Thyroid gland (tissue), 4 donors: ENCODE results near the gene KRTAP3-3. TPM values are rescaled to one million over a fixed set of nuclear protein-coding genes. Genes with fewer than 3 reads are reported as not detected.

Experiments used
- DNase-seq, 2 donors: peaks; one replicate each; pipeline ENCODE4 v3.0.0-alpha.2; 2019
- H3K27ac ChIP-seq, 3 donors: fragments of 200-600 bp; sonication (generic); 1 replicate in 2 of 3; 2 replicates in 1 of 3; pipeline ENCODE4 v1.5.1; 2016 to 2019; ENCODE audit warnings: mild to moderate bottlenecking in 1 of 3, moderate library complexity in 1 of 3
- H3K27me3 ChIP-seq: fragments of 200-600 bp; sonication (generic); one replicate; pipeline ENCODE4 v1.5.1; 2019
- H3K36me3 ChIP-seq, 2 donors: fragments of 200-600 bp; sonication (generic); one replicate each; pipeline ENCODE4 v1.5.1; 2016 to 2019
- H3K4me1 ChIP-seq, 2 donors: fragments of 200-600 bp; sonication (generic); one replicate each; pipeline ENCODE4 v1.5.1; 2017 to 2019
- H3K4me3 ChIP-seq, 3 donors: fragments of 200-600 bp; sonication (generic); replicated peaks in 1 of 3; 1 replicate in 2 of 3; 2 replicates in 1 of 3; pipeline ENCODE4 v1.5.1; 2016; ENCODE audit warnings: mild to moderate bottlenecking in 1 of 3
- H3K9me3 ChIP-seq: fragments of 200-600 bp; sonication (generic); one replicate; pipeline ENCODE4 v1.5.1; 2017
- POLR2A ChIP-seq, 2 donors: fragments of 450-650 bp; IDR thresholded peaks; one replicate each; pipeline ENCODE4 v1.6.1; 2017; ENCODE audit warnings: antibody characterized with exemption in 2 of 2, mild to moderate bottlenecking in 2 of 2, moderate library complexity in 1 of 2
- WGBS, 2 donors: methylation state at CpG; one replicate each; pipeline ENCODE4 v1.1.5; 2017; 5-methylcytosine and 5-hydroxymethylcytosine counted together
- intact Hi-C: fragments of 100-400 bp; cut with DNase I; formaldehyde crosslinking; loops from one replicate; pipeline ENCODE4 v1.15.1; 2023
- total RNA-seq, 4 donors: library from RNA; depleted of rRNA; stranded (reverse); fragments of >200 nt; gene quantifications; one replicate each; pipeline ENCODE4 v1.2.3, GENCODE V29; 2016
- TF ChIP-seq, protein P1 (sequence below), 6 experiments: fragments of 200-600 bp in 3 of 6; fragments of 450-650 bp in 3 of 6; sonication (generic) in 3 of 6; IDR thresholded peaks; one replicate each; pipeline ENCODE4 v1.5.1; 2016 to 2019; ENCODE audit warnings: antibody characterized with exemption in 6 of 6, mild to moderate bottlenecking in 2 of 6, inconsistent platforms in 1 of 6, moderate library complexity in 1 of 6

The KRTAP3-3 gene
- total RNA-seq, 4 donors from 2014 or later = not detected

DNA sequence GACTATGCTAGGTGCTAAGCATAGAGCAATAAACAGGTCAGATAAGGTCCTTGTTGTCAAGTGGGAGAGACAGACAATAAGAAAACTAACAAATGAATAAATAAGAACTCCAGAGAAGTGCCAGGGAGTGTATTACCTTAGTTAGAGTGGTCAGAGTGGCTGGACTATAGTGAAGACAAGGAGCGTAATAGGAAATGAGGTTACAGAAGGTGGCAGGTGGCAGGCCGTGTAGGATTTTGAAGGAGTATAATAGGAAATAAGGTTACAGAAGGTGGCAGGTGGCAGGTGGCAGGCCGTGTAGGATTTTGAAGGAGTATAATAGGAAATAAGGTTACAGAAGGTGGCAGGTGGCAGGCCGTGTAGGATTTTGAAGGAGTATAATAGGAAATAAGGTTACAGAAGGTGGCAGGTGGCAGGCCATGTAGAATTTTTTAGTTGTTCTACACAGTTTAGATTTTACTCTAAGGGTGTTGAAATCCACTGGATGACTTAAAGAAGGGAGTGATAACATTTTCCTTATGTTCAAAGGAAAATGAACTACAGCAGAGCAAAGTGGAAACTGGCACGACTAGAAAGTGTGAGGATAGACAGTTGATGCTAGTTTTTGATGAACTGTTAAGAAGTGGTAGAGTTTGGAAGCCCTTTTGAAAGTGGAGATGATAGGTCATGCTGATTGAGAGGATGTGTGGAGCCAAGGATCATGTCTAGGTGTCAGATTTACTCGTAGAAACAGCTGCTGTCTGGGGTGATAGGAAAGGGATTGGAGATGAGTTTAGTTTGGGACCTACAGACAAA is 18.6 kb upstream of the KRTAP3-3 start:
- 73 to 78% methylated on average over 6 of the region's 6 CpGs for WGBS, 2 donors
- Histone ChIP-seq H3K4me3 (no peak overlapping the region), H3K27me3 (no peaks in the 10 kb centered on the region), H3K27ac (no peak overlapping the region), H3K9me3 (no peaks in the 10 kb centered on the region), H3K36me3 (no peaks in the 10 kb centered on the region), H3K4me1 (no peaks in the 10 kb centered on the region)
- intact Hi-C loops = no loop called here
- TF ChIP-seq POLR2A (IDR thresholded peaks at IDR 0.05) = no peak
- TF ChIP-seq, protein P1, sequence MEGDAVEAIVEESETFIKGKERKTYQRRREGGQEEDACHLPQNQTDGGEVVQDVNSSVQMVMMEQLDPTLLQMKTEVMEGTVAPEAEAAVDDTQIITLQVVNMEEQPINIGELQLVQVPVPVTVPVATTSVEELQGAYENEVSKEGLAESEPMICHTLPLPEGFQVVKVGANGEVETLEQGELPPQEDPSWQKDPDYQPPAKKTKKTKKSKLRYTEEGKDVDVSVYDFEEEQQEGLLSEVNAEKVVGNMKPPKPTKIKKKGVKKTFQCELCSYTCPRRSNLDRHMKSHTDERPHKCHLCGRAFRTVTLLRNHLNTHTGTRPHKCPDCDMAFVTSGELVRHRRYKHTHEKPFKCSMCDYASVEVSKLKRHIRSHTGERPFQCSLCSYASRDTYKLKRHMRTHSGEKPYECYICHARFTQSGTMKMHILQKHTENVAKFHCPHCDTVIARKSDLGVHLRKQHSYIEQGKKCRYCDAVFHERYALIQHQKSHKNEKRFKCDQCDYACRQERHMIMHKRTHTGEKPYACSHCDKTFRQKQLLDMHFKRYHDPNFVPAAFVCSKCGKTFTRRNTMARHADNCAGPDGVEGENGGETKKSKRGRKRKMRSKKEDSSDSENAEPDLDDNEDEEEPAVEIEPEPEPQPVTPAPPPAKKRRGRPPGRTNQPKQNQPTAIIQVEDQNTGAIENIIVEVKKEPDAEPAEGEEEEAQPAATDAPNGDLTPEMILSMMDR (IDR thresholded peaks at IDR 0.05) = no peak
- DNase-seq = no peak

- H3K4me3 ChIP-seq = no peak overlapping the region
These were observed 16.5 kb upstream of the KRTAP3-3 start for GRCh38 chr17:41010441-41010840.

GRCh38 chr17:41009936-41010335 is 16.0 kb upstream of the KRTAP3-3 start:
- H3K27ac ChIP-seq = no peak overlapping the region
- no peaks in the 10 kb centered on the region for H3K9me3 ChIP-seq
- 91 to 97% methylated on average over 1 of the region's 1 CpG for WGBS, 2 donors
- no peaks in the 10 kb centered on the region for H3K36me3 ChIP-seq
- H3K4me3 ChIP-seq = no peak overlapping the region
- H3K27me3 ChIP-seq = no peaks in the 10 kb centered on the region
- no peak for DNase-seq
- no peaks in the 10 kb centered on the region for H3K4me1 ChIP-seq
- intact Hi-C loops = no loop called here
- TF ChIP-seq, protein P1 (IDR thresholded peaks at IDR 0.05) = no peak
- TF ChIP-seq POLR2A (IDR thresholded peaks at IDR 0.05) = no peak

More at GRCh38 chr17:41010441-41010840, 16.5 kb upstream of the KRTAP3-3 start:
- intact Hi-C loops = no loop called here
- H3K27me3 ChIP-seq = no peaks in the 10 kb centered on the region
- H3K27ac ChIP-seq = no peak overlapping the region
- DNase-seq = no peak
- H3K36me3 ChIP-seq = no peaks in the 10 kb centered on the region
- H3K4me1 ChIP-seq = no peaks in the 10 kb centered on the region
- H3K9me3 ChIP-seq = no peaks in the 10 kb centered on the region
- TF ChIP-seq, protein P1 (IDR thresholded peaks at IDR 0.05) = no peak
- no peak for TF ChIP-seq POLR2A (IDR thresholded peaks at IDR 0.05)

GRCh38 chr17:41009301-41009760 is 15.4 kb upstream of the KRTAP3-3 start:
- H3K27me3 ChIP-seq = no peaks in the 10 kb centered on the region
- H3K4me1 ChIP-seq = peaks cover 0 to 2% of the 10 kb centered on the region in 2 donors
- no peaks in the 10 kb centered on the region for H3K9me3 ChIP-seq
- H3K4me3 ChIP-seq = no peak overlapping the region
- no peak overlapping the region for H3K27ac ChIP-seq
- no peaks in the 10 kb centered on the region for H3K36me3 ChIP-seq
- intact Hi-C loops = no loop called here
- WGBS, 2 donors = 61% methylated on average over 4 of the region's 4 CpGs
- DNase-seq = no peak
- TF ChIP-seq, protein P1 (IDR thresholded peaks at IDR 0.05) = no peak
- no peak for TF ChIP-seq POLR2A (IDR thresholded peaks at IDR 0.05)

DNA sequence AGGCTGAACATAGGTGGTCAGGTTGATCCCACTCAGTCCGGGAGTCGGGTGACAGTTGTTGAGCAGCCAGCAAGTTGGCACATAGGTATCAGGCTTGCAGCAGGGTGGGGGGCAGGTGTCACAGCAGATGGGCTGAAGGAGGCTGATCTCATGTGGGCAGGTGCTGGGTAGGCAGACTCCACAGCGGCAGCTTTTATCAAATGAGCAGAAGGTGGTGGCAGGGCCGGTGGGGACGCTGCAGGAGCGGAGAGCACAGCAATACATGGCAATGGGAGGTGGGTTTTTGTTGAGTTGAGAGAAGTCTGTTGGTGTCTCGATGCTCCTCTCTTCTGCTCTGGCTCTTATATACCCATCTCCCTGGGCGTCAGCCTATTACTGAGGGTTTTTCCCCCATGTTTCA is 14.8 kb upstream of the KRTAP3-3 start, which contains the start of gene KRTAP3-1:
Gene KRTAP3-1, minus strand, starts transcription at position 318 of the 400 bp plus-strand sequence. Its CDS starts 54 bp downstream, at position 264.
- Histone ChIP-seq H3K36me3 (no peaks in the 10 kb centered on the region), H3K4me1 (peaks cover 0 to 5% of the 10 kb centered on the region in 2 donors), H3K9me3 (no peaks in the 10 kb centered on the region), H3K4me3 (no peak within 1 kb of the TSS), H3K27ac (no peak within 1 kb of the TSS), H3K27me3 (no peaks in the 10 kb centered on the region)
- no peak for TF ChIP-seq POLR2A (IDR thresholded peaks at IDR 0.05)
- TF ChIP-seq, protein P1 (IDR thresholded peaks at IDR 0.05) = no peak
- intact Hi-C loops = no loop called here
- 78 to 83% methylated on average over 6 to 8 of the region's 8 CpGs for WGBS, 2 donors
- no peak for DNase-seq
